ENCODE data around the gene RHOBTB1.

Gene RHOBTB1

DNA sequence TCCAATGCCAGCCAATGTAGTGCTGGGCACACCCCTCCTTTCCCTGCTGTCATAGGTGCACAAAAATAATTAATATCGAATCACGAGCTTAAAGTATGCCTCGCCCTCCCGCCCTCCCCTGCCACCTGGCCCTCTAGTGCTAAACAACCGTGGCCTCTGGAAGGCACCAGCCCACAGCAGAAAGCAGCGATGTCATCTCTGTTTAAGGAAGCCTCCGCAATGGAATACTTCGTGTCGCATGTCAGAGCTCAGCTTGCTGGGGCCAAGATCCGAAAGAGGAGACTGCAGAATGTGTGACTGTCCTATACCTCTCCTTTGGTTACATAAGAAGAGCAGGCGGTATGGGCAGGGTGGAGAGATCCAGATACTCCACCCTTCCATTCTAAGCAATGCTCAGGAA lies 71.5 kb downstream of the RHOBTB1 start:
- H3K36me3 ChIP-seq (ENCODE audit: control insufficient read depth, insufficient read depth, low read length): no peaks in the 10 kb centered on the region
- no peak overlapping the region for H3K27ac ChIP-seq (ENCODE audit: insufficient read depth, low read depth, low read length, poor library complexity, severe bottlenecking)
- H3K4me1 ChIP-seq (ENCODE audit: control insufficient read depth, insufficient read depth, low read length): no peaks in the 10 kb centered on the region
- no peaks in the 10 kb centered on the region for H3K9me3 ChIP-seq (ENCODE audit: control insufficient read depth, low read length)
- WGBS, 2 experiments: 95% methylated on average over 11 of the region's 11 CpGs
- no peak overlapping the region for H3K4me3 ChIP-seq (ENCODE audit: insufficient read depth, low read depth, low read length)
- H3K27me3 ChIP-seq (ENCODE audit: control insufficient read depth, insufficient read depth, low read length, poor library complexity, severe bottlenecking): no peaks in the 10 kb centered on the region

DNA sequence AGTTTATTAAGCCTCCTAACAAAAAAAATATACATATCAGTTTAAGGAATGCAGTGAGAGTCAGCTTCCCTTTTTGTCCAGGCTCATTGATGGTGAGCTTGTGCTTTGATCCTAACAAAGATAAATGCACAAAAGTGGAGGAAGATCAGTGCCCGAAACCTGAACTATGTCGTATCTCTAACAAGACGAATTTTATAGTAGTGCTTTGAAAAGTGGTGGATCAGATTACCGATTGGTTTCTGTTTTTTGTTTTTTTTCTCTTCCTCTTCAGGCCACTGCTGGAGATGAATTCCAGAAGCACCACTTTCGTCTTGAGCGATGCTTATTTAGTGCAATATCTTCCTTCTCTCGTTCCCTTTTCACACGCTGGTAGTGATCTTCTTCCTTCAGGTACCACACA lies 72.8 kb downstream of the RHOBTB1 start:
- Histone ChIP-seq H3K27ac (ENCODE audit: insufficient read depth, low read depth, low read length, poor library complexity, severe bottlenecking) (no peak overlapping the region), H3K36me3 (ENCODE audit: control insufficient read depth, insufficient read depth, low read length) (no peaks in the 10 kb centered on the region), H3K4me3 (ENCODE audit: insufficient read depth, low read depth, low read length) (no peak overlapping the region), H3K4me1 (ENCODE audit: control insufficient read depth, insufficient read depth, low read length) (no peaks in the 10 kb centered on the region), H3K27me3 (ENCODE audit: control insufficient read depth, insufficient read depth, low read length, poor library complexity, severe bottlenecking) (no peaks in the 10 kb centered on the region), H3K9me3 (ENCODE audit: control insufficient read depth, low read length) (no peaks in the 10 kb centered on the region)
- 93% methylated on average over 8 of the region's 8 CpGs for WGBS, 2 experiments

DNA sequence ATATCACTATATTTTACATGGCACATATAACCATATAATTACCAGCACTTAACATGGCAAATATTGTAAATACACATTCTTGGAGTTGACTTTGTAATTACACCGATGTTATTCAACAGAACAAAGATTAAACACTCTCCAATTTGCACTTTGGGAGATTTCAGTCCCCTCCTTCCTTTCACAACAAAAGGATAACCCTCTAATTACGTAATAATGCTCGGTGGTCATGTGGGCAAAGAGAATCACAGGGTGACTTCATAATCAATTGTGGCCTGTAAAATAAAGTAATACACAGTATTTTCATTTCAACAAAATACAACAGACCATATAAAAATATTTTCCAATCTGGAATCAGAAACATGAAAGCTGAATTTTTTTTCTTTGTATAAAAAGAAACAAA lies 73.2 kb downstream of the RHOBTB1 start:
- WGBS, 2 experiments: 92 to 94% methylated on average over 3 of the region's 3 CpGs
- no peak overlapping the region for H3K27ac ChIP-seq (ENCODE audit: insufficient read depth, low read depth, low read length, poor library complexity, severe bottlenecking)
- no peak overlapping the region for H3K4me3 ChIP-seq (ENCODE audit: insufficient read depth, low read depth, low read length)
- H3K36me3 ChIP-seq (ENCODE audit: control insufficient read depth, insufficient read depth, low read length): no peaks in the 10 kb centered on the region
- H3K27me3 ChIP-seq (ENCODE audit: control insufficient read depth, insufficient read depth, low read length, poor library complexity, severe bottlenecking): no peaks in the 10 kb centered on the region
- H3K9me3 ChIP-seq (ENCODE audit: control insufficient read depth, low read length): no peaks in the 10 kb centered on the region
- no peaks in the 10 kb centered on the region for H3K4me1 ChIP-seq (ENCODE audit: control insufficient read depth, insufficient read depth, low read length)

DNA sequence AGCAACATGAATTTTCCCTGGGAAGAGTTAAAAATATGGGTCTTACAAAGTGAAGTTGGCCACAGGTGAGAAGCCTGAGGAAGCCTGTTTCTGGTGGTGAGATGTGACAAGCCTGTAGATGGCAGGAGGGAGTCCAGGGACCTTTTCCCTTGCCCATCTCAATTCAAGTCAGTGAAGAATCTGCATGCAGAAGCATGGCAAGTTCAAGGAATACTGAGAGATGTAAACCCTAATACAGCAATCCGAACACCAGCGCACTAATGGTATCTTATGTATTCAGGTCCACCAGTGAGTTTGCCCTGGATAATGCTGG lies 73.6 kb downstream of the RHOBTB1 start:
- H3K4me3 ChIP-seq (ENCODE audit: insufficient read depth, low read depth, low read length): no peak overlapping the region
- no peaks in the 10 kb centered on the region for H3K4me1 ChIP-seq (ENCODE audit: control insufficient read depth, insufficient read depth, low read length)
- H3K27me3 ChIP-seq (ENCODE audit: control insufficient read depth, insufficient read depth, low read length, poor library complexity, severe bottlenecking): no peaks in the 10 kb centered on the region
- H3K27ac ChIP-seq (ENCODE audit: insufficient read depth, low read depth, low read length, poor library complexity, severe bottlenecking): no peak overlapping the region
- 93 to 100% methylated on average over 2 of the region's 2 CpGs for WGBS, 2 experiments
- H3K9me3 ChIP-seq (ENCODE audit: control insufficient read depth, low read length): no peaks in the 10 kb centered on the region
- no peaks in the 10 kb centered on the region for H3K36me3 ChIP-seq (ENCODE audit: control insufficient read depth, insufficient read depth, low read length)

DNA sequence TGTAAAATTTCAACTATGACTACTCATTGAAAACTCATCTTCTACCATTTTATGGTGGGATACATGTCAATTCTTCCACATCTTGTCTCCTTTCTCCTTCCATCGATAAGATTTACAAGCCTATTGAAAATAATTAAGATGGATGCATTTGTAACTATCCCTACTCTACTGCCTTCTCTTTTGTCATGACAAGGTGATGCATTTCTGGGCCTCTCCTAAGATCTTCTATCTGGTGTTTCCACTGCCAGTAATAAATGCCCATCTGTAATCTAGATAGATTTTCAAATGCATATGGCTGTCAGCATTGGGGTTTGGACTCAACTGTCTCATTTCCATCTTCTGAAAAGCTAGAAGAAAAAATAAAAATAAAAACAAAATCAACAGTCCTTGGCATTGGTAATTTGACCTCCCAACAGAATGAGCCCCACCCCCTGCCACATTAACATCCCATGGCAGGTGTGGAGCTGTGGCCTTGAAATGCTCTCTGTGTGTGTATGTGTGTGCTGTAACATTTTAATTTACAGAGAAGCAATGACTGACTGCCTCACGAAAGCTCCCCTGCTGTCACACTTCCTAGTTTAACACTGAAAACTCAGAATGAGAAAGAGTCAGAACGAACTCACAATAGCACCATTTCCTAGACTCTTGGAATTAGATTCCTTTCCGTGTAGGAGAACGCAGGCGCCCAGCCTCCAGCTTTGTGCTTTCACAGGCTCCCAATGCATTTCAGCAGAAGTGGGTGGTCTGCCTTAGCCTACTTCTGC lies 74.2 kb downstream of the RHOBTB1 start:
- no peaks in the 10 kb centered on the region for H3K36me3 ChIP-seq (ENCODE audit: control insufficient read depth, insufficient read depth, low read length)
- WGBS, 2 experiments: 81% methylated on average over 5 to 6 of the region's 6 CpGs
- H3K4me3 ChIP-seq (ENCODE audit: insufficient read depth, low read depth, low read length): no peak overlapping the region
- H3K27ac ChIP-seq (ENCODE audit: insufficient read depth, low read depth, low read length, poor library complexity, severe bottlenecking): no peak overlapping the region
- H3K4me1 ChIP-seq (ENCODE audit: control insufficient read depth, insufficient read depth, low read length): no peaks in the 10 kb centered on the region
- no peaks in the 10 kb centered on the region for H3K9me3 ChIP-seq (ENCODE audit: control insufficient read depth, low read length)
- no peaks in the 10 kb centered on the region for H3K27me3 ChIP-seq (ENCODE audit: control insufficient read depth, insufficient read depth, low read length, poor library complexity, severe bottlenecking)

DNA sequence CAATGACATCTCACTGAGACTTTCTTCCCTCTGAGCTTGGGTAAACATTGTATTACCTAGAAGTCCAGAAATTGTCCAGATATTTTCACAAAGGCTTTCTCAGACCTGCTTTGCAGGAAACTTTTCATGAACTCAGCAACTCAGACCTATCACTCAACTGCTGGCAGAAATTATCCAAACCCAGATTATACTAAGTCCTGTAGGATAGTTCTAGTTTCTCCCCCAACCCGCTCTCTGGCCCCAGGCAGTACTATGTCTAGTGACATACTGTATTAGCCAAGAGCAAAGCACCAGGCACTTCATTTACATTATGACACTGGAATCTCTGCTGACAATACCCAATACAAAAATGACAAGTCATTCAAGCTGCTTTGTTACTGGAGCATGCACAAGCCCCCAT lies 75.0 kb downstream of the RHOBTB1 start:
- Histone ChIP-seq H3K27ac (ENCODE audit: insufficient read depth, low read depth, low read length, poor library complexity, severe bottlenecking) (no peak overlapping the region), H3K4me3 (ENCODE audit: insufficient read depth, low read depth, low read length) (no peak overlapping the region), H3K27me3 (ENCODE audit: control insufficient read depth, insufficient read depth, low read length, poor library complexity, severe bottlenecking) (no peaks in the 10 kb centered on the region), H3K36me3 (ENCODE audit: control insufficient read depth, insufficient read depth, low read length) (no peaks in the 10 kb centered on the region), H3K9me3 (ENCODE audit: control insufficient read depth, low read length) (no peaks in the 10 kb centered on the region), H3K4me1 (ENCODE audit: control insufficient read depth, insufficient read depth, low read length) (no peaks in the 10 kb centered on the region)
- WGBS, 2 experiments: 91 to 96% methylated on average over 1 of the region's 1 CpG

DNA sequence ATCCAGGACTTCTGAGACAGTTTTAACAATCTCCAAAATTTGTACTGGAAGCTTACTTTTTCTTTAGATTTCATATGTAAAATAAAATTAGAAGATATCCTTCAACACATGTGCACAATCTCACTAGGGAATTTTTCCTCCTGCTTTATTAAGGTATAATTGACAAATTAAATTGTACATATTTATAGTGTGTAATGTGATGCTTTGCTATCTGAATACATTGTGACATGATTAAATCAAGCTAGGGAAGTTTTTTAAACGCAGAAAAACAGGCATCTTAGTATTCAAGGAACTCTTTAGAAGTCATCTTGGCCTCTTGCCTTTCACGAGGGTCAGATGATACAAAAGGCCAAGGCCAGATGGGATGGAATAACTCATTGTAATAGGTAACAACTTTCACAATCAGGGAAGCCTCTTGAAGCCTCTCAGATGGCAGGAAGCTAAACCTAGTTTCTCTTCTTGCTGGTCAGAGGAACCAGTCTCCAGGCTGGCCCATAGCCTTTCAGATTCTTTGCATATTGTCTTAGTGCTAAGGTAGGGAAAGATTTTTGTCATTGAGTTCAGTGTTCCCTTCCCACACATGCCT lies 78.7 kb downstream of the RHOBTB1 start:
- Histone ChIP-seq H3K36me3 (ENCODE audit: control insufficient read depth, insufficient read depth, low read length) (no peaks in the 10 kb centered on the region), H3K9me3 (ENCODE audit: control insufficient read depth, low read length) (no peaks in the 10 kb centered on the region), H3K4me1 (ENCODE audit: control insufficient read depth, insufficient read depth, low read length) (no peaks in the 10 kb centered on the region), H3K4me3 (ENCODE audit: insufficient read depth, low read depth, low read length) (no peak overlapping the region), H3K27ac (ENCODE audit: insufficient read depth, low read depth, low read length, poor library complexity, severe bottlenecking) (no peak overlapping the region), H3K27me3 (ENCODE audit: control insufficient read depth, insufficient read depth, low read length, poor library complexity, severe bottlenecking) (no peaks in the 10 kb centered on the region)
- 90 to 91% methylated on average over 2 of the region's 2 CpGs for WGBS, 2 experiments

DNA sequence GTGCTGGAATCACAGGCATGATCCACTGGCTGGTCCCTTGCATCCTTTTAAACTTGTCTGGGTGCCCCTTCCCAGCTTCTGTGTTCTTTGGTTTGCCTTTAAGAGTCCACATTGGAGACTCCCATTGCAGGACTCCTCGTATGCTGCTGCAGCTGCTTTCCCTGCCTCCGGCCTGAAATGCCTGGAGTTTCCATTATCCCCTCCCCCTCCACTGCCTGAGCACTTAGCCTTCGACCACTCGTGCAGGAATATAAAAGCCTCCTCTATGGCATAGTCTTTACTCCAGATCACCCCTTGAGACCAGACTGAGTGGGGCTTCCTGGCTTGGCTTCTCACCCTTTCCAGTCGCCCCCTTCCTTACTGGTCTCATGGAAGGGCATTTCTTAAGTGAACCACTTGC lies 80.2 kb downstream of the RHOBTB1 start:
- Histone ChIP-seq H3K36me3 (ENCODE audit: control insufficient read depth, insufficient read depth, low read length) (no peaks in the 10 kb centered on the region), H3K4me3 (ENCODE audit: insufficient read depth, low read depth, low read length) (no peak overlapping the region), H3K27ac (ENCODE audit: insufficient read depth, low read depth, low read length, poor library complexity, severe bottlenecking) (no peak overlapping the region), H3K9me3 (ENCODE audit: control insufficient read depth, low read length) (no peaks in the 10 kb centered on the region), H3K4me1 (ENCODE audit: control insufficient read depth, insufficient read depth, low read length) (no peaks in the 10 kb centered on the region), H3K27me3 (ENCODE audit: control insufficient read depth, insufficient read depth, low read length, poor library complexity, severe bottlenecking) (no peaks in the 10 kb centered on the region)
- WGBS, 2 experiments: 81% methylated on average over 5 of the region's 5 CpGs

DNA sequence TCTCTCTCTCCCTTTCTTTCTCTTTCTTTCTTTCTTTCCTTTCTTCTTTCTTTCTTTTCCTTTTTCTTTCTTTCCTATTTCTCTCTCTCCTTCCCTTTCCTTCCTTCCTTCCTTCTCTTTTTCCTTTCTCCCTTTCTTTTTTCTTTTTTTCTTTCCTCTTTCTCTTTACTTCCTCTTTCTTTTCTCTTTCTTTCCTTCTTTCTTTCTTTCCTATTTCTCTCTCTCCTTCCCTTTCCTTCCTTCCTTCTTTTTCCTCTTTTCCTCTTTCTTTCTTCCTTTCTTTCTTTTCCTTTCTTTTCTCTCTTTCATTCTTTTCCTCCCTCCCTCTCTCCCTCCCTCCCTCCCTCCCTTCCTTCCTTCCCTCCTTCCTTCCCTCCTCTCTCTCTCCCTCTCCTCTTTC lies 81.5 kb downstream of the RHOBTB1 start:
- no peaks in the 10 kb centered on the region for H3K27me3 ChIP-seq (ENCODE audit: control insufficient read depth, insufficient read depth, low read length, poor library complexity, severe bottlenecking)
- H3K9me3 ChIP-seq (ENCODE audit: control insufficient read depth, low read length): no peaks in the 10 kb centered on the region
- H3K36me3 ChIP-seq (ENCODE audit: control insufficient read depth, insufficient read depth, low read length): no peaks in the 10 kb centered on the region
- H3K27ac ChIP-seq (ENCODE audit: insufficient read depth, low read depth, low read length, poor library complexity, severe bottlenecking): no peak overlapping the region
- H3K4me3 ChIP-seq (ENCODE audit: insufficient read depth, low read depth, low read length): no peak overlapping the region
- H3K4me1 ChIP-seq (ENCODE audit: control insufficient read depth, insufficient read depth, low read length): no peaks in the 10 kb centered on the region

DNA sequence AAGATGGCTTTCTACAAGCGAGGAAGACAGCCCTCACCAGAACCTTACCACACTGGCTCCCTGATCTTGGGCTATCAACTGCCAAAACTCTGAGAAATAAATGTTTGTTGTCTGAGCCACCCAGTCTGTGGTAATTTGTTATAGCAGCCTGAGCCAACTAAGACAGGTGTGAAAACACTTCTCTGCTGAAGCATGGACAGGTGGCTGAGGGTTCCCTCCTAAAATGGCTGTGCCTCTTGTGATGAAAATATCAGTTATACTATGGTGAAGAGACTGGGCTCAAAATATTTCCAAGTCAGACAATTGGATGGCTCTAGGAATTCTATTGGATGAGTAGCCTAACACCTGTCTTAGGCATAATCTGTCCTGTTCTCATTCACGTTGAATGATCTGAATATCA lies 87.6 kb downstream of the RHOBTB1 start:
- H3K36me3 ChIP-seq (ENCODE audit: control insufficient read depth, insufficient read depth, low read length): no peaks in the 10 kb centered on the region
- H3K9me3 ChIP-seq (ENCODE audit: control insufficient read depth, low read length): no peaks in the 10 kb centered on the region
- no peak overlapping the region for H3K4me3 ChIP-seq (ENCODE audit: insufficient read depth, low read depth, low read length)
- no peak overlapping the region for H3K27ac ChIP-seq (ENCODE audit: insufficient read depth, low read depth, low read length, poor library complexity, severe bottlenecking)
- no peaks in the 10 kb centered on the region for H3K27me3 ChIP-seq (ENCODE audit: control insufficient read depth, insufficient read depth, low read length, poor library complexity, severe bottlenecking)
- H3K4me1 ChIP-seq (ENCODE audit: control insufficient read depth, insufficient read depth, low read length): peaks cover 3% of the 10 kb centered on the region
- 87 to 94% methylated on average over 2 of the region's 2 CpGs for WGBS, 2 experiments

DNA sequence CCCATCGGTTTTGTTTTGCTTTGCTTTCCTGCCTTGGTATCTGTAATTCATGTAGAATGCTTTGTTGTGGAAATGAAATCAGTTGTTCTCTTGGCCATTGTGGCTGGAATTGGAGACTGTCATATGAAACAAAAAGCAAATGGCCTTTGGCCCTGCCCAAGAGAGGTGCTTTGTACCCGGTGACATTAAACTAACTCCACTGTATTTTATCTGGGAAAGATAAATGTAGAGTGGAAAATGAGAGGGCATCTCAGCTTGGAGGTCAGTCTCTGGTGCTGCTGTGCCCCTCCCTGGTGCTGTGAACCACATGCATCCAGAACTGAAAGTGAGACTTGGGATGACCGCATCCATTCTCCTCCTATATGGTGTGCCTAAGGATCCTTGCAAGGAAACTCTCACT lies 90.3 kb downstream of the RHOBTB1 start:
- Histone ChIP-seq H3K27ac (ENCODE audit: insufficient read depth, low read depth, low read length, poor library complexity, severe bottlenecking) (no peak overlapping the region), H3K36me3 (ENCODE audit: control insufficient read depth, insufficient read depth, low read length) (no peaks in the 10 kb centered on the region)
- 93 to 95% methylated on average over 3 of the region's 3 CpGs for WGBS, 2 experiments

More for the DNA sequence above, 90.3 kb downstream of the RHOBTB1 start:
- peaks cover 3% of the 10 kb centered on the region for H3K4me1 ChIP-seq (ENCODE audit: control insufficient read depth, insufficient read depth, low read length)
- H3K27me3 ChIP-seq (ENCODE audit: control insufficient read depth, insufficient read depth, low read length, poor library complexity, severe bottlenecking): no peaks in the 10 kb centered on the region
- no peaks in the 10 kb centered on the region for H3K9me3 ChIP-seq (ENCODE audit: control insufficient read depth, low read length)
- no peak overlapping the region for H3K4me3 ChIP-seq (ENCODE audit: insufficient read depth, low read depth, low read length)
